Head of caudate nucleus (tissue), 42 donors: ENCODE results near the gene CDKN1C.
A peak's percentile ranks its signal among the peaks of the same experiment; 100 is the strongest.

Experiments used
- DNase-seq, 42 donors: peaks; one replicate each; pipeline versions ENCODE4 v3.0.0 to v3.0.0-alpha.2; 2020 to 2021; ENCODE audit warnings: mixed read lengths in 7 of 42
- intact Hi-C: fragments of 100-400 bp; cut with DNase I; formaldehyde crosslinking; loops from one replicate; pipeline ENCODE4 v1.15.0; 2022

CDKN1C gene

DNA sequence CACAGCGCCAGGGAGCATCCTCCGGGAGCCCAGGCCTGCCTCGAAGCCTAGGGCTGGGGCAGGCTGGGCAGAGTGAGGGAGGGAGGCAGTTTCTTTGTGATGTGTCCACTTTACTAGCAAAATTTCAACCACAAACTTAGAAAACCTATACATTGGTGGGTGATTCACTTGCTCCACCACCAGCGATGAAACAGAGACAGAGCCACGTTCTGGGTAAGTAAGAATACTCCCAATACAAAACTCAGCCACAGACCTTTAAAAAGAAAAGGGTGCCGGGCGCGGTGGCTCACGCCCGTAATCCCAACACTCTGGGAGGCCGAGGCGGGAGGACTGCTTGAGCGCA lies 22.3 kb downstream of the CDKN1C start:
- DNase-seq = no peak
- intact Hi-C loops = no loop called here

- intact Hi-C loops = no loop called here
- DNase-seq = peak in 9 of 42 donors; percentile 29 to 61 (median 42)
Measured at GRCh38 chr11:2862395-2863275, 22.9 kb downstream of the CDKN1C start.

DNA sequence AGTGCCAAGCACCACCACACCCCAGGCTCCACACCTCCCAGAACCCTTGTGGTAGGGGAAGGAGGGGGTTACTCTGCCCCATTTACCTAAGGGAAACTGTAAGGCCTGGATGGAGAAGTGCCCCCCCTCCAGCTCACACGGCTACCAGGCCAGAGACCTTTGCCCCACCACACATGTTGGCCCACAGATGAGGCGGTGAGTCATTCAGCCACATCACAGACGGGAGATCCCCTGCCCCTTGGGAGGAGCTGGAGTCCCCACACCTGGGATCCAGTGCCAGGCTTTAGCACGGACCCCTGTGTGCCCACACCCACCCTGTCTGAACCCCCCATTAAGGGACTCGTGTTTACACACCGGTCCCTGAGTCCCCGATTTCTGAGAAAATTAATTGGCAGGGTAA lies 24.9 kb downstream of the CDKN1C start:
- DNase-seq = no peak
- intact Hi-C loops = no loop called here

DNA sequence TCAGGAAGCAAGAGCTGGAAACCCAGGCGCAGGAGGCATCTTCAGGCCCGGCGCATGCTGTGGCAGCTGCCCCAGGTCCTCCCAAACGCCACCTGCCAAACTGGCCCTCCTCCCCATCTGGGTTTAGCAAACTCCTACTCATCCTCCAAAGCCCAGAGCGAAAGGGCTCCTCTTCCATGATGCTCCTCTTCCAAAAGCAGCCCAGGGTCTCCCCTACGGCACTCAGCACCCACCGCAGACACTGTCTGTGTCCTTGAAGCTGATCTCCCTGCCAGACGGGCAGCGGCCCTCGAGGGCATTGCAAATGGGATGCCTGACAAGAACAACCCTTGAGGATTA lies 25.9 kb downstream of the CDKN1C start:
- intact Hi-C loops = no loop called here
- no peak for DNase-seq

DNA sequence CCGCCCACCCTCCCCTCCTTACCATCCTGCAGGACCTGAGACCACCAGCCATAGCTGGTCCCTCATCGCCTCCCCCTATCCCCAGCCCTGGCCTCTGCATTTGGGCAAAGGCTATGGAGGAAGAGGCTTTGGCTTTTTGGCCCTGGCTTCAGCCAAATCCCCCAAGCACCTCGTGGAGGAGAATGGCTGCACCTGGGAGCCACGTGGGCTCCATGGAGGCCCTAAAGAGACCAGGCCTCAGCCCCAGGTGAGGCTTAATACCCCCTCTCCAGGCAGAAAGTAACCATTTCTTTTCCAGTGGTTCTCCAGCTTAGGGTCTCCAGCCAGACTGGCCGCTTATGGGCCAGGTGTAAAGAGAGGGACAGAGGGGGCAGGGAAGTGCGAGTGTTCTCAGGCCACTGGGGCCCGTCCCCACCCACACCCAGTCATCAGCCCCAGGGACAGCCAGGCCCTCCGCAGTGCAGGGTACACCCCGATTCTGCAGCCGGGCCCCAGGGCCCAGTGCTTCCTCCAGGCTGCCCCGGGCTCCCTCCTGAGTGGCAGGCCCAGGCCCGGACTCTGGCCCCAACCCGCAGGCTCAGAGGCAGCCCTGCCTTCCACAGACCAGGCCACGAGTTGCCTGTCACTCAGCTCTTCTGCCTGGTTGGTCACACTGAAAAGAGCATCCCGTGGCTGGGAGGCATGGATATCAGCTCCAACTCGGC lies 26.4 kb downstream of the CDKN1C start:
- intact Hi-C loops = no loop called here
- DNase-seq = no peak

DNA sequence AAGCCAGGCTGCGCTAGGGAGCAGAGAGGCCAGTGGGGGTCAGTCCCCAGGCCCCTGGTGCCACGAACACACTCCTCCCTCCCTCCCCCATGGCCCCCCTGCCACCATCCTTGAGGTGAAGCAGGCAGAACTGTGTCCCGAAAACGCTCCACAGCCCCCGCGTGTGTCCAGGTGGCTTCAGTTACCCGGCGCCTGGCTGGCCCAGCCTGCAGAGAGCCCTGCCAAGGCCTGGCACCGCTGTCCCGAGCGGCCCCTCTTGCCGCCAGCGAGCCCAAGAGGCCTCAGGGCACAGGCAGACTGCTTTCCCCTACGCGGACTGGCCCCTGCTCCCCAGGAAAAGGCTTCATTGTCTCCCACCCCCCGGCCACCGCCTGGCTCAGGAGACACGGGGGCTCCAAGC lies 27.7 kb downstream of the CDKN1C start:
- intact Hi-C loops = no loop called here
- DNase-seq = no peak

GRCh38 chr11:2857276-2857675 lies 28.3 kb downstream of the CDKN1C start:
- intact Hi-C loops = no loop called here
- DNase-seq = no peak

DNA sequence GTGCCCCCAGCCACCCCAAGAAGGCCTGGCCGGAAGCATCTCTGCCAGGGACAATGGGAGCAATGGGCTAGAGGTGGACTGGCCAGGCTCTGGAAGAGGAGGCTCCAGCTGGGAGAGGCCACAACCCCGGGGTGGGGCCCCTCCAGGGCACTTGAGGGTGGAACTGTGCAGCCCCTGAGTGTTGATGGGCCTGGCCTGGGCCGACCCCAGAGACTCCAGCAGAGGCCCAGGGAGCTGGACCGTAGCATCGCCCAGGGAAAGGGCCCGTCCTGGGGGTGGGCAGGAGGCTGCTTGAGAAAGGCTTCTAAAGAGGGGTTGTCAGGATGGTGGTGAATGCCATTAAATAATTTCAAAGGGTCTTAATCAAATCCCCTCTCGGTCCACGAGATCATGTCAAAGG lies 30.4 kb downstream of the CDKN1C start:
- DNase-seq = no peak
- intact Hi-C loops = no loop called here

GRCh38 chr11:2853997-2854560 lies 31.5 kb downstream of the CDKN1C start:
- intact Hi-C loops = no loop called here
- no peak for DNase-seq

DNA sequence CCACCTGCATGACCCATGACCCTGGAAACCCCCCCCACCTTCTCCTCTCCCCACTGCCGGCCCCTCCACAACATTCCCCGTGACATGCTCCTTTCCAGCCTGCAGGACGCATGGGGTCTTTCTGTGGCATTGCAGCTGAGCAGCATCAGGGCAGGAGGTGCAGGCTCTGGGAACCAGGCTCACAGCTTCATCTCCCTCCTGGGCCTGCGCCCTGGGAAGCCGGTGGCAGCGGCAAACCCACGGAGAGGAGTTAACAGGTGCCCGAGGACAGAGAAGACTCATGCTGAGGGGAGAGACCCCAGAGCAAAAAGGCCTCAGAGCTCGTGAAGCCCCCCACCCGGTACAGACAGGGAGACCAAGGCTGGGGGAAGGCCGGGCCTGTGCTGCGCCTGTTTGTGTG lies 32.2 kb downstream of the CDKN1C start:
- intact Hi-C loops = no loop called here
- DNase-seq = no peak

DNA sequence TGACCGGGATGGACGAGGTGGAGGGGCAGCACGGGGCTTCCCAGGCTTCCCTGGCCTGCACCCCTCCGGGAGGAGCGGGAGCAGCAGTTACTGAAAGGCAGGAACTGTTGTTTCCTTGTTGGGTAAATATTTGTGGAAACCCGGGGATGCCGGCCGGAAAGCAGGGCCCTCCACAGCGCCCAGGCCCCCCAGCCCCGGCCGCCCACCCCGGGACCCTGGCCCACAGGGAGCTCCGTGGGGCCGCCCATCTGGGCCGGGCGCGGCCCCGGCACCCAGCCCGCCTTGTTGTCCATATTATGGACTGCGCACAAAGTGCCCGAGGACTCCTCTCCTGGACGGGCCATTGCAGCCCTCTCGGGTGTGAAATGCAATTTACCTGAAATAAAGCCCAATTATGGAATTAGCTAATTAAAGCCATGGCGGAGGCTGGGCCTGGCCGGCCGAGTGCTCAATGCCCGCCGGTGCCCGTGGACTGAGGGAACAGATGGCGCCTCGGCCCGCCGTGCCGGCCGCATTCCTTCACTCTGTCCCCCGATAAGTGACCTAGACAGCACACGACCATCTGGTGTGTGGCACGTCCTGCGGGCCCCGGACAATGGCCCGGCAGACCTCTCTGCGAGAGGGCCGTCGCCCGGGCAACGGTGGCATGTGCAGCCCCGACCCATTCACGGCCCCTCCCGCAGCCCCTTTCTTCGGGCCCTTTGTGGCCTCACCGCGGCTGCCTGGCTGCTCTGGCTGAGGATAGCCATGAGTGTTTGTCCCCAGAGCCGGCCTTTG lies 35.4 kb downstream of the CDKN1C start:
- intact Hi-C loops = no loop called here
- no peak for DNase-seq

- intact Hi-C loops = no loop called here
Measured at GRCh38 chr11:2848497-2848896, 37.1 kb downstream of the CDKN1C start.

GRCh38 chr11:2847561-2847960 lies 38.0 kb downstream of the CDKN1C start:
- DNase-seq = no peak
- intact Hi-C loops = no loop called here

More at GRCh38 chr11:2848497-2848896, 37.1 kb downstream of the CDKN1C start:
- DNase-seq = no peak

GRCh38 chr11:2846470-2846869 lies 39.1 kb downstream of the CDKN1C start:
- intact Hi-C loops = no loop called here
- DNase-seq = no peak

DNA sequence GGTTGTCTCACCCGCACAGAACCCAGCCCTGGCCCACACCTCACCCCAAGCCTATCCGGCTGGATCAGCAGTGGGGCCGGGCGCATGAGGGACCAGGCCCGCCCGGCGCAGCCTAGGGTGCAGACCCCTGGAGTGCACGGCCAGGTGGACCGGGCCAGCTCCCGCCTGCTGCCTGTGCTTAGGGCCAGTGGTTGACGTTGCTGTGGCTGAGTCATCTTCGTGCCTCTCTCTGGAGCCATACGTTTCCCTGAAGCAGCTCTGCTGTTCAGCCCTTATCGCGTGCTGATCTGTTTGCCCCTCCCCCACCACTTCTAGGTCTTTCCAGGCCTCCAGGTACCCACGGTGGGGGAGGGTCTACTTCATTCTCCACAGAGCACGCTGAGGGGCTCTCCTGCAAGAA lies 39.5 kb downstream of the CDKN1C start:
- no peak for DNase-seq
- intact Hi-C loops = no loop called here

GRCh38 chr11:2844996-2845395 lies 40.6 kb downstream of the CDKN1C start:
- DNase-seq = no peak
- intact Hi-C loops = no loop called here

DNA sequence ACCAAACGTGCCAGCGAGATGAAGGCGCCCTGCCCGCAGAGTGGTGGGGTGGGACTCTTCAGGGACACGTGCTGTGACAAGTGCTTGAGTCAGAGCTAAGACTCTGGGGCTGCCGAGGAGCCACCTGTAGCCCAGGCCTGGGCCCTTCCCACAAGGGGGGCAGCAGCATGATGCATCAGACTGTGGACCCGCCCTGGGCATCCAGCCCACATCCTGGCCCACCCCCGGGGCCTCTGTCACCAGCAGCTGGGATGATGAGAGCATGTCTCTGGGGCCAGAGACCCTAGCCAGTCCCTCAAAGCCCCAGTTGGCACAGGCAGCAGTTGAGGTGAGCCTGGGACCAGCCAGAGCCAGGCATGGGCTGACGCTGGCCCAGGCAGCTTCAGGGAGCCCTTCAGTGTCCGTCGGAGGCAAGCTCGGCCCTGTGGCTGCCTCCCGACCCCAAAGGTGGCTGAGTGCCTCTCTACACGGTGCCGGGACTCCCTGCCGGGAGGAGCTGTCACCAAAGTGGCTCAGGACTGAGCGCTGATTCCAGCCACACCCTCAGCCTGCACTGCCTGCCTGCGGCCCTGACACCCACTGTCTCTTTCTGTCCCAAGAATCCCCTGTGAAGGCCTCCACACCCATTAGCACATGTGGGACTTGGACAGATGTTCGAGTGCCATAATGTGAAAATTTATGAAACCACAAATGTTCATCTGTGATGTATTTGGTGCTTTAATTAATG lies 41.3 kb downstream of the CDKN1C start:
- no peak for DNase-seq
- intact Hi-C loops = no loop called here

- DNase-seq = no peak
- intact Hi-C loops = no loop called here
Measured at GRCh38 chr11:2843551-2843950, 42.0 kb downstream of the CDKN1C start.

DNA sequence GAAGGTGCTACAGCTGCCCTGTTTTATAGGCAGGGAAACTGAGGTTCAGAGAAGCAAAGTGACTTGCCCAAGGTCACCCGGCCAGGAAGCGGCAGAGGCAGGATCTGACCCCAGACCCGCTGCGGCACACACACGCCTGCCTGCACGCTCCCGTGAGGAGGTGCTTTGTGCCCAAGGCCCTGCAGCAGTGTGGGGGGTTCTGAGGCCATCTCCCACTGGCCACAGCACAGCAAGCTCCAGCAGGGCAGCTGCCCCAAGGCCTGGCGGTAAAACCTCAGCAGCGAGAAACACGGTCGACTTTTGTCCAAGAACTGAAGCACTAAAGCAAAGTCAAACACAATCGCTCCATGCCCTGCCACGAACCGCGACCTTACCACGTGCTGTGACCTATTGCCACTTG lies 42.7 kb downstream of the CDKN1C start:
- DNase-seq = no peak
- intact Hi-C loops = no loop called here
